Activated CD4-positive, alpha-beta T cell treated with anti-CD3 and anti-CD28 coated beads, Interleukin-2, Interleukin-6, amounts not matched to agents 100 ng/mL and 50 ng/mL, durations not matched to agents 16 hours and 8 hours (primary cell): ENCODE results near the gene DIP2B.

Source experiments
- DNase-seq: peaks from one replicate; pipeline ENCODE4 v3.0.0-alpha.2; 2020

Gene DIP2B

GRCh38 chr12:50686406-50686805 lies 181.6 kb downstream of the DIP2B start:
- no peak for DNase-seq

- DNase-seq: no peak
Observed at GRCh38 chr12:50686976-50687375, 182.2 kb downstream of the DIP2B start.

- DNase-seq: no peak
Observed at GRCh38 chr12:50689437-50689836, 184.7 kb downstream of the DIP2B start.

GRCh38 chr12:50690925-50691324 lies 186.1 kb downstream of the DIP2B start:
- no peak for DNase-seq

- no peak for DNase-seq
Observed at GRCh38 chr12:50695961-50696360, 191.2 kb downstream of the DIP2B start.

- no peak for DNase-seq
Observed at GRCh38 chr12:50696931-50697330, 192.1 kb downstream of the DIP2B start.

- DNase-seq: no peak
Observed at GRCh38 chr12:50699154-50699553, 194.4 kb downstream of the DIP2B start.

- no peak for DNase-seq
Observed at GRCh38 chr12:50699940-50700339, 195.2 kb downstream of the DIP2B start.

GRCh38 chr12:50706606-50707005 lies 201.8 kb downstream of the DIP2B start:
- no peak for DNase-seq

- no peak for DNase-seq
Observed at GRCh38 chr12:50707396-50707795, 202.6 kb downstream of the DIP2B start.

GRCh38 chr12:50708631-50709030 lies 203.8 kb downstream of the DIP2B start:
- no peak for DNase-seq

GRCh38 chr12:50711121-50711520 lies 206.3 kb downstream of the DIP2B start:
- no peak for DNase-seq

GRCh38 chr12:50715174-50715573 lies 210.4 kb downstream of the DIP2B start:
- no peak for DNase-seq

- no peak for DNase-seq
Observed at GRCh38 chr12:50718760-50719159, 214.0 kb downstream of the DIP2B start.

- no peak for DNase-seq
Observed at GRCh38 chr12:50720085-50720484, 215.3 kb downstream of the DIP2B start.

GRCh38 chr12:50720501-50720900 lies 215.7 kb downstream of the DIP2B start:
- no peak for DNase-seq

- no peak for DNase-seq
Observed at GRCh38 chr12:50723865-50724264, 219.1 kb downstream of the DIP2B start.

- DNase-seq: no peak
Observed at GRCh38 chr12:50725011-50725942, 220.5 kb downstream of the DIP2B start.

GRCh38 chr12:50727466-50727865 lies 222.7 kb downstream of the DIP2B start:
- no peak for DNase-seq

GRCh38 chr12:50728417-50728816 lies 223.6 kb downstream of the DIP2B start:
- no peak for DNase-seq

- no peak for DNase-seq
Observed at GRCh38 chr12:50728841-50729240, 224.1 kb downstream of the DIP2B start.

GRCh38 chr12:50732591-50732990 lies 227.8 kb downstream of the DIP2B start:
- no peak for DNase-seq

GRCh38 chr12:50733706-50734105 lies 228.9 kb downstream of the DIP2B start:
- no peak for DNase-seq

- peak; percentile 39 for DNase-seq
Observed at GRCh38 chr12:50734409-50735263, 229.9 kb downstream of the DIP2B start.
